Gastrocnemius medialis (tissue), 4 donors: ENCODE measurements around the gene HOXA7.

ENCODE experiments used
- POLR2A ChIP-seq, 2 donors: fragments of 450-650 bp; IDR thresholded peaks; one replicate each; pipeline ENCODE4 v1.6.1; 2017; ENCODE audit warnings: antibody characterized with exemption in 2 of 2, mild to moderate bottlenecking in 2 of 2, moderate library complexity in 2 of 2
- TF ChIP-seq, protein P1 (sequence below), 5 experiments: fragments of 450-650 bp in 3 of 5; fragments of 200-600 bp in 2 of 5; sonication (generic) in 2 of 5; IDR thresholded peaks in 4 of 5; conservative IDR thresholded peaks in 1 of 5; 1 replicate in 4 of 5; 2 replicates in 1 of 5; pipeline ENCODE4 v1.5.1; 2016 to 2019; ENCODE audit warnings: antibody characterized with exemption in 5 of 5, mild to moderate bottlenecking in 3 of 5, moderate library complexity in 3 of 5

DNA sequence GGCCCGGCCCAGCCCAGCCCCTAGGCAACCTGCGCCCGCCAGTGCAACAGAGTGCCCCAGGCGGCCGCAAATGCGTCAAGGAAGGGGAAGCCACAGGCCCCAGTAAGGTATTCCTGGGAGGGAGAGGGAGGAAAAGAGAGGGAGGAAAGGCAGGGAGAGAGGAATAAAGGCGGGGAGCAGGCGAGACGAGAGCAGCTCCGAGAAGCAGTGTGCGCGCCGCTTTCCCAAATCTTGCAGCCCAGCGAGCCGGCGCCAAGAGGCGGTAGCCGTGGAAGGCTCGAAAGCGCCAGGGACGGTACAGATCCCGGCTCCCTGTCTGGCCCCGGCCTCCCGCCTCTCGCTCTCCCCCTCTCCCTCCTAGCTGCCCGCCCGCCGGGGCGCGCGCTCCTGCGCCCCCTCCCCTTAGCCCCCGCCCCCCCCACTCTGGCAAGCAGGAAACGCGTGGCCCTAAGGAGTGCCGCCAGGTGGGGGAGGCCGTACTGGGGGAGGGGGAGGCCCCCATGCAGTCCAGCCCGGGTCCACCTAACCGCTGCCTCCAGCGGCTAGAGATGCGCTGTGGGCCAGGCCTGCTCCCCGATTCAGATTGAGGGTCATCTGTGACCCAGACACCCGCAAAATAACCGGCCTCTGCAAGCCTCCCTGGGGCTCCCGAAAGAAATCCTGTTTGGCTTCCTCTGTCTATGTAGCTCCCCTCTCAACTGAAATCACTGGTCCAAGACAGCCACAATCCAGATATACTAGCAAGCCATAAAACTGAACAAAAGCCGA lies 13.4 kb upstream of the HOXA7 start:
- TF ChIP-seq, protein P1, sequence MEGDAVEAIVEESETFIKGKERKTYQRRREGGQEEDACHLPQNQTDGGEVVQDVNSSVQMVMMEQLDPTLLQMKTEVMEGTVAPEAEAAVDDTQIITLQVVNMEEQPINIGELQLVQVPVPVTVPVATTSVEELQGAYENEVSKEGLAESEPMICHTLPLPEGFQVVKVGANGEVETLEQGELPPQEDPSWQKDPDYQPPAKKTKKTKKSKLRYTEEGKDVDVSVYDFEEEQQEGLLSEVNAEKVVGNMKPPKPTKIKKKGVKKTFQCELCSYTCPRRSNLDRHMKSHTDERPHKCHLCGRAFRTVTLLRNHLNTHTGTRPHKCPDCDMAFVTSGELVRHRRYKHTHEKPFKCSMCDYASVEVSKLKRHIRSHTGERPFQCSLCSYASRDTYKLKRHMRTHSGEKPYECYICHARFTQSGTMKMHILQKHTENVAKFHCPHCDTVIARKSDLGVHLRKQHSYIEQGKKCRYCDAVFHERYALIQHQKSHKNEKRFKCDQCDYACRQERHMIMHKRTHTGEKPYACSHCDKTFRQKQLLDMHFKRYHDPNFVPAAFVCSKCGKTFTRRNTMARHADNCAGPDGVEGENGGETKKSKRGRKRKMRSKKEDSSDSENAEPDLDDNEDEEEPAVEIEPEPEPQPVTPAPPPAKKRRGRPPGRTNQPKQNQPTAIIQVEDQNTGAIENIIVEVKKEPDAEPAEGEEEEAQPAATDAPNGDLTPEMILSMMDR (IDR thresholded peaks at IDR 0.05 in 4 of 5, conservative IDR thresholded peaks at IDR 0.05 in 1 of 5), result no peak
- no peak for TF ChIP-seq POLR2A (IDR thresholded peaks at IDR 0.05)
